Measurements from ENCODE around the gene DNM3.
"Not testable (repeated sequence)": the region's sequence is repeated elsewhere in the genome, so short reads cannot be mapped to it uniquely, and the experiment has no call there.

Gene DNM3

DNA sequence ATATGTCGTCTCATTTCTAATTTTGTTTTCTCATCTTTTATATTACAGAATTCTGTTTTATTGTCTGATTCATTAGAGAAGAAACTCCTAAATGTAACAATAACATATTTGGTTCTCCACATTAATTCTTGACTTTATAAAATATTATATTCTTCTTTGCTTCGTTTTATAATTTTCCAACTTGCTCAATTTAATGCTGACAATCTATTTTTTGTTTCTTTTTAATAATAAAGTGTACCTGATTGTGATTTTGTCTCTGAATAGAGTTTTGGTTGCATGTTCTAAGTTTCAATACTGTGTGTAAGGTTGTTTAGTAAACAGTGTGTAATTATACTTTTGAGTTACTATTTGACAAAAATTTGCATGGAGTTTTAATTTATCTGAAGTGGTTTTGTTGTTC lies 448.1 kb downstream of the DNM3 start:
- H3K4me3 ChIP-seq (ENCODE audit: low read depth, low read length), result no peak overlapping the region
- DNase-seq (ENCODE audit: low read depth), result no peak
- TF ChIP-seq CTCF (conservative IDR thresholded peaks at IDR 0.05; ENCODE audit: low read depth, low read length), result no peak

- H3K4me3 ChIP-seq (ENCODE audit: low read depth, low read length), result no peak overlapping the region
- DNase-seq (ENCODE audit: low read depth), result no peak
- TF ChIP-seq CTCF (conservative IDR thresholded peaks at IDR 0.05; ENCODE audit: low read depth, low read length), result no peak
These were observed 451.5 kb downstream of the DNM3 start for GRCh38 chr1:172292840-172293239.

GRCh38 chr1:172293429-172293828 lies 452.1 kb downstream of the DNM3 start:
- no peak for TF ChIP-seq CTCF (conservative IDR thresholded peaks at IDR 0.05; ENCODE audit: low read depth, low read length)
- H3K4me3 ChIP-seq (ENCODE audit: low read depth, low read length), result no peak overlapping the region
- DNase-seq (ENCODE audit: low read depth), result peak; percentile 84

GRCh38 chr1:172298141-172298540 lies 456.8 kb downstream of the DNM3 start:
- no peak for TF ChIP-seq CTCF (conservative IDR thresholded peaks at IDR 0.05; ENCODE audit: low read depth, low read length)
- H3K4me3 ChIP-seq (ENCODE audit: low read depth, low read length), result no peak overlapping the region
- DNase-seq (ENCODE audit: low read depth), result no peak

DNA sequence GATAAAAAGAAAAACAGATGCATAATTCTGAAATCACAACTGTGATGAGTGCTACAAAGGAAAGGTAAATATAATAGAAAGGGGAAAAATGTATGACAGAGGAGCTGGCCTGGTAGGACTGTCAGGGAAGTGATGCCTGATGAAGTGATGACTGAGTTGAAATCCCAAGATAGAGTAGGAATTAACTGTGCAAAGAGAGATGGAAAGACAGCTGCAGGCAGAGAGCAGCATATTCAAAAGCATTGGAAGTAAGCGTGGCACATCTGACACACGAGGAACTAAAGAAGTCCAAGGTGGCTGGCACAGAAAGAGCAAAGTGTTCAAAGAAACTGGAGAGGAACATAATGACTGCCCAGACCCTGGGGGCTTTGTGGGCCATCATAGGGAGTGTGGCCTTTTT lies 457.6 kb downstream of the DNM3 start:
- no peak for TF ChIP-seq CTCF (conservative IDR thresholded peaks at IDR 0.05; ENCODE audit: low read depth, low read length)

GRCh38 chr1:172299515-172299914 lies 458.2 kb downstream of the DNM3 start:
- no peak for TF ChIP-seq CTCF (conservative IDR thresholded peaks at IDR 0.05; ENCODE audit: low read depth, low read length)
- H3K4me3 ChIP-seq (ENCODE audit: low read depth, low read length), result no peak overlapping the region
- DNase-seq (ENCODE audit: low read depth), result no peak

More for the DNA sequence above, 457.6 kb downstream of the DNM3 start:
- no peak overlapping the region for H3K4me3 ChIP-seq (ENCODE audit: low read depth, low read length)
- no peak for DNase-seq (ENCODE audit: low read depth)

DNA sequence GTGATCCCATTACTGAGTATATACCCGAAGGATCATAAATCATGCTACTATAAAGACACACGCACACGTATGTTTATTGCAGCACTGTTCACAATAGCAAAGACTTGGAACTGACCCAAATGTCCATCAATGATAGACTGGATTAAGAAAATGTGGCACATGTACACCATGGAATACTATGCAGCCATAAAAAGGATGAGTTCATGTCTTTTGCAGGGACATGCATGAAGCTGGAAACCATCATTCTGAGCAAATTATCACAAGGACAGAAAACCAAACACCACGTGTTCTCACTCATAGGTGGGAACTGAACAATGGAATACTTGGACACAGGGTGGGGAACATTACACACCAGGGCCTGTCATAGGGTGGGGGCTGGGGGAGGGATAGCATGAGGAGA lies 466.2 kb downstream of the DNM3 start:
- DNase-seq (ENCODE audit: low read depth); H3K4me3 ChIP-seq (ENCODE audit: low read depth, low read length): not testable (repeated sequence)

GRCh38 chr1:172308142-172308541 lies 466.8 kb downstream of the DNM3 start:
- no peak for TF ChIP-seq CTCF (conservative IDR thresholded peaks at IDR 0.05; ENCODE audit: low read depth, low read length)
- DNase-seq (ENCODE audit: low read depth), result no peak
- H3K4me3 ChIP-seq (ENCODE audit: low read depth, low read length), result no peak overlapping the region

Measured in choroid plexus epithelial cell (primary cell).